ENCODE measurements around the gene IGSF23.

The IGSF23 gene

DNA sequence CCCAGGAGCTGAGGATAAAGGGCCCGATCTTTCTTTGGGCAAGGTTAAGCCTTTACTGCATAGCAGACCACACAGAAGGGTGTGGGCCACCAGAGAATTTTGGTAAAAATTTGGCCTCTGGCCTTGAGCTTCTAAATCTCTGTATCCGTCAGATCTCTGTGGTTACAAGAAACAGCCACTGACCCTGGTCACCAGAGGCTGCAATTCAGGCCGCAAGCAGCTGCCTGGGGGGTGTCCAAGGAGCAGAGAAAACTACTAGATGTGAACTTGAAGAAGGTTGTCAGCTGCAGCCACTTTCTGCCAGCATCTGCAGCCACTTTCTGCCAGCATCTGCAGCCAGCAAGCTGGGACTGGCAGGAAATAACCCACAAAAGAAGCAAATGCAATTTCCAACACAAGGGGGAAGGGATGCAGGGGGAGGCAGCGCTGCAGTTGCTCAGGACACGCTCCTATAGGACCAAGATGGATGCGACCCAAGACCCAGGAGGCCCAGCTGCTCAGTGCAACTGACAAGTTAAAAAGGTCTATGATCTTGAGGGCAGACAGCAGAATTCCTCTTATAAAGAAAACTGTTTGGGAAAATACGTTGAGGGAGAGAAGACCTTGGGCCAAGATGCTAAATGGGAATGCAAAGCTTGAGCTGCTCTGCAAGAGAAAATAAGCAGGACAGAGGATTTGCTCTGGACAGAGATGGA, 49.5 kb downstream of the IGSF23 start:
- no peak for ATAC-seq
- TF ChIP-seq, protein P1, sequence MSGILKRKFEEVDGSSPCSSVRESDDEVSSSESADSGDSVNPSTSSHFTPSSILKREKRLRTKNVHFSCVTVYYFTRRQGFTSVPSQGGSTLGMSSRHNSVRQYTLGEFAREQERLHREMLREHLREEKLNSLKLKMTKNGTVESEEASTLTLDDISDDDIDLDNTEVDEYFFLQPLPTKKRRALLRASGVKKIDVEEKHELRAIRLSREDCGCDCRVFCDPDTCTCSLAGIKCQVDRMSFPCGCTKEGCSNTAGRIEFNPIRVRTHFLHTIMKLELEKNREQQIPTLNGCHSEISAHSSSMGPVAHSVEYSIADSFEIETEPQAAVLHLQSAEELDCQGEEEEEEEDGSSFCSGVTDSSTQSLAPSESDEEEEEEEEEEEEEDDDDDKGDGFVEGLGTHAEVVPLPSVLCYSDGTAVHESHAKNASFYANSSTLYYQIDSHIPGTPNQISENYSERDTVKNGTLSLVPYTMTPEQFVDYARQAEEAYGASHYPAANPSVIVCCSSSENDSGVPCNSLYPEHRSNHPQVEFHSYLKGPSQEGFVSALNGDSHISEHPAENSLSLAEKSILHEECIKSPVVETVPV (CRISPR knock-in tag; IDR thresholded peaks at IDR 0.05), result no peak
- TF ChIP-seq RARB (CRISPR knock-in tag; IDR thresholded peaks at IDR 0.05) (no peak), ZFP30 (CRISPR knock-in tag; IDR thresholded peaks at IDR 0.05) (no peak), ZNF565 (CRISPR knock-in tag; conservative IDR thresholded peaks at IDR 0.05; ENCODE audit: low read depth) (no peak), ISL1 (CRISPR knock-in tag; IDR thresholded peaks at IDR 0.05) (no peak)
- TF ChIP-seq, protein P2, sequence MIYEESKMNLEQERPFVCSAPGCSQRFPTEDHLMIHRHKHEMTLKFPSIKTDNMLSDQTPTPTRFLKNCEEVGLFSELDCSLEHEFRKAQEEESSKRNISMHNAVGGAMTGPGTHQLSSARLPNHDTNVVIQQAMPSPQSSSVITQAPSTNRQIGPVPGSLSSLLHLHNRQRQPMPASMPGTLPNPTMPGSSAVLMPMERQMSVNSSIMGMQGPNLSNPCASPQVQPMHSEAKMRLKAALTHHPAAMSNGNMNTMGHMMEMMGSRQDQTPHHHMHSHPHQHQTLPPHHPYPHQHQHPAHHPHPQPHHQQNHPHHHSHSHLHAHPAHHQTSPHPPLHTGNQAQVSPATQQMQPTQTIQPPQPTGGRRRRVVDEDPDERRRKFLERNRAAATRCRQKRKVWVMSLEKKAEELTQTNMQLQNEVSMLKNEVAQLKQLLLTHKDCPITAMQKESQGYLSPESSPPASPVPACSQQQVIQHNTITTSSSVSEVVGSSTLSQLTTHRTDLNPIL (CRISPR knock-in tag; IDR thresholded peaks at IDR 0.05; ENCODE audit: low read depth), result no peak

DNA sequence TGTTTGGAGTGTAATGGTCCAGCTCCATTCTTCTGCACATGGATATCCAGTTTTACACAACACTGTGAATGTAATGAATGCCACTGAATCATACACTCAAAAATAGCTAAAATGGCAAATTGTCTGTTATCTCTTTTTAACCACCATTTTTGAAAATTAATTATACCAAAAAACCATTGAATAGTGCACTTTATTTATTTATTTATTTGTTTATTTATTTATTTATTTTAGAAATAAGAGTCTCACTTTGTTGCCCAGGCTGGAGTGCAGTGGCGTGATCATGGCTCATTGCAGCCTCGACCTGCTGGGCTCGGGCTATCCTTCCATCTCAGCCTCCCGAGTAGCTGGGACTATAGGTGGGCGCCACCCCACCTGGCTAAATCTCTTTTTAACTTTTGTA, 50.6 kb downstream of the IGSF23 start:
- TF ChIP-seq GLIS3 (CRISPR knock-in tag; IDR thresholded peaks at IDR 0.05) (no peak), PPARA (CRISPR knock-in tag; IDR thresholded peaks at IDR 0.05; ENCODE audit: borderline replicate concordance) (no peak), TOX (CRISPR knock-in tag; IDR thresholded peaks at IDR 0.05; ENCODE audit: borderline replicate concordance) (no peak), ZC3H10 (CRISPR knock-in tag; IDR thresholded peaks at IDR 0.05) (no peak), ZNF70 (CRISPR knock-in tag; IDR thresholded peaks at IDR 0.05) (no peak), ESRRG (CRISPR knock-in tag; IDR thresholded peaks at IDR 0.05) (no peak), ZNF8 (CRISPR knock-in tag; IDR thresholded peaks at IDR 0.05) (no peak)
- TF ChIP-seq, protein P3, sequence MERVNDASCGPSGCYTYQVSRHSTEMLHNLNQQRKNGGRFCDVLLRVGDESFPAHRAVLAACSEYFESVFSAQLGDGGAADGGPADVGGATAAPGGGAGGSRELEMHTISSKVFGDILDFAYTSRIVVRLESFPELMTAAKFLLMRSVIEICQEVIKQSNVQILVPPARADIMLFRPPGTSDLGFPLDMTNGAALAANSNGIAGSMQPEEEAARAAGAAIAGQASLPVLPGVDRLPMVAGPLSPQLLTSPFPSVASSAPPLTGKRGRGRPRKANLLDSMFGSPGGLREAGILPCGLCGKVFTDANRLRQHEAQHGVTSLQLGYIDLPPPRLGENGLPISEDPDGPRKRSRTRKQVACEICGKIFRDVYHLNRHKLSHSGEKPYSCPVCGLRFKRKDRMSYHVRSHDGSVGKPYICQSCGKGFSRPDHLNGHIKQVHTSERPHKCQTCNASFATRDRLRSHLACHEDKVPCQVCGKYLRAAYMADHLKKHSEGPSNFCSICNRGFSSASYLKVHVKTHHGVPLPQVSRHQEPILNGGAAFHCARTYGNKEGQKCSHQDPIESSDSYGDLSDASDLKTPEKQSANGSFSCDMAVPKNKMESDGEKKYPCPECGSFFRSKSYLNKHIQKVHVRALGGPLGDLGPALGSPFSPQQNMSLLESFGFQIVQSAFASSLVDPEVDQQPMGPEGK (CRISPR knock-in tag; IDR thresholded peaks at IDR 0.05; ENCODE audit: borderline replicate concordance), result no peak
- no peak for ATAC-seq

DNA sequence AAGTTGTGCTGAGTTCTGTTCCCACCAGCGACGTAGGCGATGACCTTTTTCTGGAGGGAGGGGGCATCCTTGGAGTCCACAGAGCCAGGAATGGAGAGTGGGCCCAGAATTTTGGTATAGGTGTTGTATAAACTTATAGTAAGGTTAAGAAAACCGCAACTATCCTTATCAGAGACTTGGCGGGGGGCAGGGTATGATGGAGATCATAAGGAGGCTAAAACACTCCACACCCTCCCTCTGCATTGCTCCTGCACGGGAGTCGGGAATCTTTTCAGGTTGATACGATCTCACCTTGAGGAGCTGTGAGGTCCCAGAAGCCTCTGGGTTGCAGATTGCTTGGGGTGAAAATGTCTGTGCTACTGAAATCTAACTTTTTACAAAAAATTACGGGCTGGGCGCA, 51.6 kb downstream of the IGSF23 start:
- ATAC-seq, result no peak
- TF ChIP-seq, protein P1 (CRISPR knock-in tag; IDR thresholded peaks at IDR 0.05), result no peak
- TF ChIP-seq ZFP3 (CRISPR knock-in tag; IDR thresholded peaks at IDR 0.05), result no peak
- no peak for TF ChIP-seq ZC3H10 (CRISPR knock-in tag; IDR thresholded peaks at IDR 0.05)
- TF ChIP-seq ZFP30 (CRISPR knock-in tag; IDR thresholded peaks at IDR 0.05), result no peak

DNA sequence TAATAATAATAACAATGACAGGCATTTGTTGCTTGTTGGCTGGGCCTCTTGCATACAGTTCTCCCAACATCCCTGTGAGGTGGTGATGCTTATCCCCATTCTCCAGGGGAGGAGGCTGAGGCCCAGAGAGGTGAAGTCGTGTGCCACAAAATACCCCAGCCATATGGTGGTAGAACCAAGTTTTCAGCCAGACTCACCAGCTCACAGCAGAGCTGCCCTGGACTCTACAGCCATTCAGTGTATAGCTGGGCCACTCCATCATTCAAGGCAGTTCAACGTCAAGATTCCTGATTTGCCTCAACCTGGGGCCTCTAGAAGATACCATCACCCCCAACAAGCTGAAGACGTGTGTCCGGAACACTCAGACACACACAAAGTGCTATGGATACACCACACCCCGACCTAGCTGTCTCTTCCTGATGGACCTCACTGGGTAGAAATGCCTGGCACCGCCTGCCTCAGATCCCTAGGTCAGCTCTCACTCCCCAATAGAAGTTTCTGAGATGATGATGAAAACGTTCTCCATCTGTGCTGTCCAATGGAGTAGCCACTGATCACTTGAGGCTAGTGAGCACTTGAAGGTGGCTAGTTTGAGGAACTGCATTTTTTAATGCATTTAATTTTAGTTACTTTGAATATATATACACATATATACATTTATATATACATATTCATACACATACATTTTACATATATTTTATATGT, 53.6 kb downstream of the IGSF23 start:
- ATAC-seq, result no peak; the same call in 2 of the 3 replicates
- no peak for TF ChIP-seq SNAI2 (CRISPR knock-in tag; IDR thresholded peaks at IDR 0.05)
- no peak for TF ChIP-seq PPARA (CRISPR knock-in tag; IDR thresholded peaks at IDR 0.05; ENCODE audit: borderline replicate concordance)
- TF ChIP-seq TOX (CRISPR knock-in tag; IDR thresholded peaks at IDR 0.05; ENCODE audit: borderline replicate concordance), result no peak
- TF ChIP-seq ZNF70 (CRISPR knock-in tag; IDR thresholded peaks at IDR 0.05), result no peak
- TF ChIP-seq ESRRG (CRISPR knock-in tag; IDR thresholded peaks at IDR 0.05), result no peak
- TF ChIP-seq GLIS3 (CRISPR knock-in tag; IDR thresholded peaks at IDR 0.05), result no peak
- no peak for TF ChIP-seq ARNTL (CRISPR knock-in tag; IDR thresholded peaks at IDR 0.05; ENCODE audit: borderline replicate concordance, low read depth)
- TF ChIP-seq ZC3H10 (CRISPR knock-in tag; IDR thresholded peaks at IDR 0.05), result no peak
- TF ChIP-seq, protein P1 (CRISPR knock-in tag; IDR thresholded peaks at IDR 0.05), result no peak
- no peak for TF ChIP-seq ZFP3 (CRISPR knock-in tag; IDR thresholded peaks at IDR 0.05)
- TF ChIP-seq ZNF565 (CRISPR knock-in tag; conservative IDR thresholded peaks at IDR 0.05; ENCODE audit: low read depth), result no peak
- TF ChIP-seq ZNF8 (CRISPR knock-in tag; IDR thresholded peaks at IDR 0.05), result no peak
- TF ChIP-seq, protein P4, sequence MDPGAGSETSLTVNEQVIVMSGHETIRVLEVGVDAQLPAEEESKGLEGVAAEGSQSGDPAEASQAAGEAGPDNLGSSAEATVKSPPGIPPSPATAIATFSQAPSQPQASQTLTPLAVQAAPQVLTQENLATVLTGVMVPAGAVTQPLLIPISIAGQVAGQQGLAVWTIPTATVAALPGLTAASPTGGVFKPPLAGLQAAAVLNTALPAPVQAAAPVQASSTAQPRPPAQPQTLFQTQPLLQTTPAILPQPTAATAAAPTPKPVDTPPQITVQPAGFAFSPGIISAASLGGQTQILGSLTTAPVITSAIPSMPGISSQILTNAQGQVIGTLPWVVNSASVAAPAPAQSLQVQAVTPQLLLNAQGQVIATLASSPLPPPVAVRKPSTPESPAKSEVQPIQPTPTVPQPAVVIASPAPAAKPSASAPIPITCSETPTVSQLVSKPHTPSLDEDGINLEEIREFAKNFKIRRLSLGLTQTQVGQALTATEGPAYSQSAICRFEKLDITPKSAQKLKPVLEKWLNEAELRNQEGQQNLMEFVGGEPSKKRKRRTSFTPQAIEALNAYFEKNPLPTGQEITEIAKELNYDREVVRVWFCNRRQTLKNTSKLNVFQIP (CRISPR knock-in tag; IDR thresholded peaks at IDR 0.05; ENCODE audit: borderline replicate concordance, low read depth), result no peak
- no peak for TF ChIP-seq CSDC2 (CRISPR knock-in tag; IDR thresholded peaks at IDR 0.05)
- no peak for TF ChIP-seq BACH2 (CRISPR knock-in tag; IDR thresholded peaks at IDR 0.05; ENCODE audit: borderline replicate concordance)
- no peak for TF ChIP-seq ISL1 (CRISPR knock-in tag; IDR thresholded peaks at IDR 0.05)
- no peak for TF ChIP-seq TCF4 (CRISPR knock-in tag; IDR thresholded peaks at IDR 0.05; ENCODE audit: borderline replicate concordance)
- TF ChIP-seq RARB (CRISPR knock-in tag; IDR thresholded peaks at IDR 0.05), result no peak

Measured in SK-N-SH treated with all-trans-retinoic acid at 6 μM for 48 hours (cell line).